Measurements from ENCODE around the gene SLC18A3.
A peak's percentile ranks its signal among the peaks of the same experiment; 100 is the strongest.

Gene SLC18A3

DNA sequence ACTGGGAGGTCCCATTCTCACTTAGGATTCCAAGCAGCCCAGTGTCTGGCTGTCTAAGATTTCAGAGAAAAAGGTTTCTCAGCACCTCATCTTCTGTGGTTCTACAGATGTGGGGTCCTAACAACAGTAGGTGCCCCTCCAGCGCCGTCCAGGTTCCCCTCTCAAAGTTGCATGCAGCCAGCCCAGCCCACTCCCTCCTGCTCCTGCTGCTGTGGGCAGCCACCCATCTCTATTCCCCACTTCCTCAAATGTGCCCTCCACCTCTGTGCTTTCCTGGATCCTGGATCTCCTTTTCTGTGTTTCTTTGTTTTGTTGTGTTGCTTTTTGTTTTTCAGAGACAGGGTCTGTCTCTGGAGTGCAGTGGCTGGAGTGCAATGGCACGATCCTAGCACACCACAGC is 13.3 kb upstream of the SLC18A3 start:
- no peak for DNase-seq

- no peak for DNase-seq
Observed at GRCh38 chr10:49597426-49598163, 12.5 kb upstream of the SLC18A3 start.

DNA sequence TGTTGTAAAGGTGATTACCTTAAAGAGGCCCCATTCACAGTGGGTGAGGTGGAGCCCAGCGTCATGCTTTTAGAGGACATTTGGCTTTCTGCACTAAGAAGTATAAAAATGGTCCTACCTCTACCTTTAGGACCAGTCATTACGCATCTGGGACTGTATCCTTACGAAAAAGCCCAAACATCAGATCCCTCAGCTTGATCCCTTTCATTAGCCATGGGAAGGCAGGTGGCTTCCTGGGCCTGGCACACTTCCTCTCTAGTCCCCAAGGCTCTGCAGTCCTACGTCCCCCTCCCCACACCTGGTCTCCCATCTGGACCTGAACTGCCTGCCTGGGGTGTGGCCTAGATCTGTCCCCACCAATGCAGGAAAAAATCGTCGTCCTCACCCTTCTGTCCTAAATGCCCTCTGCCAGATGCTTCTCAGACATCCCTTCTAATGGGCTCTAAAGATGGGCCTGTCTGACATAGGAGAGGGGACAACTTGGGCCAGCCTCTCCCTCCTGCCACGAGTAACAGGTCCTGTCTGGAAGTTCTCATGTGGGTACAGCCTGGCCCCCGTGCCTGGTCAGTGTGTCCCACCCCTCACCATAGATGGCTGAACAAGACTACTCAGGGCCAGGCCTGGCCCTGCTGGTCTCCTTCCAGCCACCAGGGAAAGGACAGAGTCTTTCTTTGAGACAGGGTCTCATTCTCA is 11.8 kb upstream of the SLC18A3 start:
- no peak for DNase-seq

DNA sequence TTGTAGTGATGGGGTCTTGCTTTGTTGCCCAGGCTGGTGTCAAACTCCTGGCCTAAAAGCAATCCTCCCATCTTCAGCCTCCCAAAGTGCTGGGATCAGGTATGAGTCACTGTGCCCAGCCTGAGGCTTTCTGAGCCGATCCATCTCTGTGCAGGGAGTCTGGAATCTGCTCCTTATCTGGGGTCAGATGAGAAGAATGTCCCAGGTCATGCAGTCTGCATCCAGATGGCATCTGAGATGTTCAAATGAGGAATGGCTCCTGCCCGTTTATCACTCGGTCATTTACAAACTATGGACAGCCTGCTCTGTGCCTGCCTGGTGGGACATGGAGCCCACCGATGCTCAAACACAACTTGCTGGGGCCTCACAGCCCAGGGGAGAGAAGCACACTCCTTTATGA is 11.1 kb upstream of the SLC18A3 start:
- no peak for DNase-seq

- DNase-seq: no peak
Observed at GRCh38 chr10:49599546-49599945, 10.6 kb upstream of the SLC18A3 start.

DNA sequence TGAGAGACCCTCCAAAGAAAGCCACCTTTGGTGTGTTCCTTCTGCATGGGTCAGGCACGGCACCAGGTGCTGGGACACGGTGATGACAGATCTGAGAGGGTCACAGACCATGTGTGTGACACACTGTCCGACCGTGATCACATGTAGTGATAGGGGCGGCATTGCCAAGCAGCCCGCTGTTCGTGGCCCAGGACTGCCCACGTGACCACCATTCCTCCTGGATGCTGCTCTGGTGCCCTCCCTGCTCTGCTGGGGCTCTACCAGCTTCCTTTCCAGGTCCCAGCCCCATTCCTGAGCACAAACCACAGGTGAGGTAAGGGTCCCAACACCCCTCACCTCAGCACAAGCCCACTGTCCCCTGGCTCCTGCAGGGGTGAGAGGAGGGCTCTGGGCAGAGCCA is 10.1 kb upstream of the SLC18A3 start:
- DNase-seq: no peak

DNA sequence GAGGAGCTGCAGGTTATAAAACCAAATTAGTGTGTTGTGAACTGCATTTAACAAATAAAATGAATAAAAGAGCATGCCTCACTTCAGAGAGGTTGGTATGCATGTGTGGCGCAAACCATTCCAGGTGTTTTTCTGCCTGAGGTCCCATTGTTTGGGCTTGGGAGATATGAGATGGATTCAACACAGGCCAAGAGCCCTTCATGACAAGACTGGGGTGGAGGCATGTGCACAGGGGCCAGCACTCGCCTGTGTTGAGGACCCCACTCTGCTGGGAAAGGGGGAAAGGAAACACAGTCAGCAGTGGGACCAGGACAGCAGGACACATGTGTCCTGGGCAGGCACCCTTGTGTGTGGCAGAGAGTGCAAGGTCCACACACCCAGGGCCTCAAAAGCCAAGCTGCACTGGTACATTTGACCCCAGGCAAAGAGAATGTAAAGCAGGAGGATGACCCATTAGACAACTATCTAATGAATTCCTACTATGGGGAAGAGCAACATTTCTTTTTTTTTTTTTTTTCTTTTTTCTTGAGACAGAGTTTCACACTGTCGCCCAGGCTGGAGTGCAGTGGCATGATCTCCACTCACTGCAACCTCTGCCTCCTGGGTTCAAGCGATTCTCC is 9.2 kb upstream of the SLC18A3 start:
- no peak for DNase-seq

- DNase-seq: no peak
Observed at GRCh38 chr10:49601857-49602256, 8.3 kb upstream of the SLC18A3 start.

DNA sequence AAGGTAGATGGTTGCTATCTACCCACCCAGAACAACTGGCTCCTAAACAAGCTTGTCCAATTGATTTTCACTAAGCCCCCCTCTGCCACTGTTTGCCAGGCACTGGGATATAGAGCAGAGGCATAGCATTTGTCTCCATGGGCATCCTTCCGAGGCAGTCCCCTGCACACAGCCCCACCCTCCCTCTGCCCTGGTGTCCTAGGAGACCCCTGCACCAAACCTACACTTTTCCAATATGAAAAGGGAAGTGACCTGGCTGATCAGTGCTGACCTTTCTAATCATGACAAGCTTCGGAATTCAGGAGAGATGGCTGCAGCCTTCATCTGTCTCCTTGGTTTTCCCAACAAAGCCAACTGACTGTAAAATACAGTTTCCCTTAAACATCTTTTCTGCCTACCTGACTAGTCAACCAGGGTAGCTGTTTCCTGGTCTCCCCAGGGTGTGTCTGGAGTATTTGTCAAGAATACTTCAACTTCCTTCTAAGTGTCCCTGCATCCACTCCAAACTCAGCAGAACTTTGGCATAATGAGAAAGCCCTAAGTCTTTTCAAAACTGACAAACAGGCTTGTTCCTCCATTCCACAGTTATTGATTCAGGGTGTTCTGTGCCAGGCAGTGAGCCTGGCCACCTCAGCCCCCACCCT is 7.6 kb upstream of the SLC18A3 start:
- DNase-seq: no peak

GRCh38 chr10:49605216-49605938 is 4.7 kb upstream of the SLC18A3 start:
- no peak for DNase-seq

DNA sequence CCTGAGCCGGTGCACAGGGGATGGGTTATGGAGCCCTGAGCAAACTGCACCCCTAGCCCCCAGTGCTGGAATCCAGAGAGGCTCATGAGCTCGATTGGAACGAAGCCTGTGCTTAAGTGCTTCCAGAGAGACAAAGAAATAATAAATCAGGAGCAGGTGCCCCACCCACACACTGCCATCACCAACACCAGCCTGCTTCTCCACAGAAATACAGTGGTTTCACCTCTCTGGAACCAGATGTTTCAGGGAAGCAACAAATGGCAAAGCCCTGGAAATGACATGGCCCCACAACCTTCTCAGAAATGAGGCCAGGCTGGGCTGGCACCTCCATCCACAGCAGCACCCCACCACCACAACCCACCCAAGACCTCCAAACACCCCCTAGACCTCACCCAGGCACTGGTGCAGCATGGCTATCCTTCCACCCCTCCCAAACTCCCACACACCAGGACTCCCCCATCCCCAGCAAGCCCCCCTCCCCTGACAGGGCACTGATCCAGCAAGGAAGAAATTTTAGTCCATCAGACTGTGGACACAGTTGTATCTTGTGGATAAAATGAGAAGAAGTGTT is 4.1 kb upstream of the SLC18A3 start:
- DNase-seq: no peak

- peak; percentile 65 for DNase-seq
Observed at GRCh38 chr10:49606981-49607535, 3.1 kb upstream of the SLC18A3 start.

GRCh38 chr10:49608166-49609005 is 1.7 kb upstream of the SLC18A3 start:
- no peak for DNase-seq

- DNase-seq: no peak
Observed at GRCh38 chr10:49609006-49609282, 1.2 kb upstream of the SLC18A3 start.

DNA sequence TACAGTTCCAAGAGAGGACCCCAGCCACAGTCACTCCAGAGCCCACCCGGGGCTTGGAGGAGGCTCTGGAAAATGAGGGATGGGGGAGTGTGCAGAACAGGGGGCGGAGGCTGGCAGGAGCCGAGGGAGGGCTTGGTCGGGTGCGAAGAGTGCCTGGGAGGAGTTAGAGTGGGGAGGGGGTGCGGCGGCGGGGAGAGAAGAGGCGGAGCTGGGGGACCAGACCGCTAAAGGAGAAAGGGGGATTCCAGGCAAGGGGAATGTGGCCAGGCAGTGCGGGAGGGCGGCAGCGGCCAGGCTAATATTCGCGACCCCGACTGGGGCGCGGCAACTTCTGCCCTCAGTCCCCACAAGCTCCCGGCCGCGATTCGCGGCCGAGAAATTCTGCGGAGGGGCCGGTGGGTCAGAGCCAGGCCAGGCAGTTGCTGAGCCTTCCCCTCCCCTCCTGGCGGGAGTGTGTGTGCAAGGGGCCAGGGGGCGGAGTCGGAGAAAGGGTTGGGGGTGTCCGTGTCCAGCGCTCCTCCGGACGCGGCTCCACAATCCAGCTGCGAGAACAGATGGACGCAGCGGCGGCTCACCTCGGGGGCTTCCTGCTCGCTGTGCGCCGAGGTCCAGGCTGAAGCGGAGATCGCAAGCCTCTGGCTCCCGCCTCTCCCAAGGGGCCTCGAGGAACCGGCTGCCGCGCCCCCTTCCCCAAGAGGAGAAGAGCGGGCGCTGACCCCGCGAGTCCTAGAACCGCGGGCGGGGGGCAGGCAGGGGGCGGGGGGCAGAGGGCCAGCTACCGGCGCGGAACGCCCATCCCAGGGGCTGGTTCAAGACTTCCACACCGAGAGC is 612 bp upstream of the SLC18A3 start:
- DNase-seq: no peak

DNA sequence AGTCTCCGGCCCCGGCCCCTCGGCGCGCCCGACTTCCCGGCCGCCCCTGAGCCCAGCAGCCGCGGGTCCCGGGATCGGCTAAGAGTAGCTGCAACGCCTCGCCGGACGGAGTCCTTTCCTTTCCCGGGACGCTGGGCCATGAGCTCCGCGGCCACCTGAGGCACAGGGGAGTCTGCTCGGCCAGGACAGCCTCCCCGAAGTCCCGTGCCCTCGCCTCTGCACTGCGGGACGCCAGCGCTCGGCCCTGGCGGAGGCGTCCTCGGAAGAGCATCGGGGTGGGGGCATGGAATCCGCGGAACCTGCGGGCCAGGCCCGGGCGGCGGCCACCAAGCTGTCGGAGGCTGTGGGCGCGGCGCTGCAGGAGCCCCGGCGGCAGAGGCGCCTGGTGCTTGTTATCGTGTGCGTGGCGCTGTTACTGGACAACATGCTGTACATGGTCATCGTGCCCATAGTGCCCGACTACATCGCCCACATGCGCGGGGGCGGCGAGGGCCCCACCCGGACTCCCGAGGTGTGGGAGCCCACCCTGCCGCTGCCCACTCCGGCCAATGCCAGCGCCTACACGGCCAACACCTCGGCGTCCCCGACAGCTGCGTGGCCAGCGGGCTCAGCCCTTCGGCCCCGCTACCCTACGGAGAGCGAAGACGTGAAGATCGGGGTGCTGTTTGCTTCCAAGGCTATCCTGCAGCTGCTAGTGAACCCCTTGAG is 502 bp downstream of the SLC18A3 start:
- no peak for DNase-seq

- DNase-seq: peak; percentile 41
Observed at GRCh38 chr10:49611166-49611815, 1.2 kb downstream of the SLC18A3 start.

- no peak for DNase-seq
Observed at GRCh38 chr10:49611816-49612512, 1.9 kb downstream of the SLC18A3 start.
